HG03025 (cell line): ENCODE data around the gene WFDC11.
"Not testable (repeated sequence)": the region's sequence is repeated elsewhere in the genome, so short reads cannot be mapped to it uniquely, and the experiment has no call there.

Source experiments
- ATAC-seq: cut with Tn5 transposase; IDR thresholded peaks from one replicate; pipeline ENCODE4 v1.9.1; 2021; ENCODE audit warnings: mild to moderate bottlenecking, moderate library complexity; ENCODE audit not compliant: unreplicated experiment, low FRiP score

WFDC11 gene

DNA sequence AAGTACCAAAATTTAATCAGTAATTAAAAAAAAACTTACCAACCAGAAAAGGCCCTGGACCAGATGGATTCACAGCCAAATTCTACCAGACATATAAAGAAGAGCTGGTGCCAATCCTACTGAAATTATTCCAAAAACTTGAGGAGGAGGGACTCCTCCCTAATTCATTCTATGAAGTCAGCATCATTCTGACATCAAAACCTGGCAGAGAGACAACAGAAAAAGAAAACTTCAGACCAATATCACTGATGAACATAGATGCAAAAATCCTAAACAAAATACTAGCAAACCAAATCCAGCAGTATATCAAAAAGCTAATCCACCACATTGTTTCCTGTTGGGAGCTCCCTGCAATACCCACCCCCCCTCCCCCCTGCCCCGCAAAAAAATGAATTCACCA lies at the start of gene WFDC11:
WFDC11 (minus strand) TSS at position 101 of the 400 bp plus-strand sequence. CDS start 19,639 bp downstream, outside the sequence.
- ATAC-seq, result no peak

- ATAC-seq, result not testable (repeated sequence)
Observed at GRCh38 chr20:45716141-45716688, 46.2 kb upstream of the WFDC11 start.

GRCh38 chr20:45704969-45705637 lies 35.1 kb upstream of the WFDC11 start, which contains the start of gene WFDC10B:
TSS of gene WFDC10B (minus strand) at chr20:45705019. CDS start at chr20:45685992, 19,027 bp downstream.
- ATAC-seq, result no peak

- ATAC-seq, result no peak
Observed at GRCh38 chr20:45701873-45702272, 31.8 kb upstream of the WFDC11 start, which contains the start of gene WFDC13. TSS of gene WFDC13 (plus strand) at chr20:45702038. CDS start at chr20:45702124, 86 bp downstream.

DNA sequence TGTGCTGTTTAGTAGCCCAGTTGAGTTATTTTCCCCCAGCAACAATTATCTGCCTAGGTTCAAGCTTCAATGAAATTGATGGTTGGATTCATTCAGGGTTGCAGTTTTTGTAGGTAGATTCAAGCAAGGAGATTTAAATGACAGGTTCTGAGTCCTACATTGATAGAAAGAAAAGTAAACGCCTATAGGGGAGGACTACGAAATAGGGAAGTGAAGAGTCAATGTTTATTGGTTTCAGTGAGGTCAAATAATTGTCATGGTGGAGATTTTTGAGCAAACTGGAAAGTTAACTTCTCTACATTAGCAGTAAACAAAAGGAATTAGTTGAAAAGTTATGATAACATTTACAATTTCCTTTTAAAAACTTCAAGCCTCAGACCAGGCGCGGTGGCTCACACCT lies 31.1 kb upstream of the WFDC11 start:
- ATAC-seq, result no peak

DNA sequence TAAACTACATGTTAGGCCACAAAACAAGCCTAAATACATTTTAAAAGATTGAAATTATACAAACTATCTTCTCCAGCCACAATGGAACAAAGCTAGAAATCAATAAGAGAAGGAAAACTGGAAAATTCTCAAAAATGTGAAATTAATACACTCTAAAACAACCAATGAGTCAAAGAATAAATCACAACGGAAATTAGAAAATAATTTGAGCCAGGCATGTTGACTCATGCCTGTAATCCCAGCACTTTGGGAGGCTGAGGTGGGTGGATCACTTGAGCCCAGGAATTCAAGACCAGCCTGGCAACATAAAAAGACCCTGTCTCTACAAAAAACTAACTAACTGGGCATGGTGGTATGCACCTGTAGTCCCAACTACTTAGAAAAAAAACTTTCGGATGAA lies 25.5 kb upstream of the WFDC11 start:
- ATAC-seq, result no peak

GRCh38 chr20:45693346-45693745 lies 23.3 kb upstream of the WFDC11 start:
- not testable (repeated sequence) for ATAC-seq

DNA sequence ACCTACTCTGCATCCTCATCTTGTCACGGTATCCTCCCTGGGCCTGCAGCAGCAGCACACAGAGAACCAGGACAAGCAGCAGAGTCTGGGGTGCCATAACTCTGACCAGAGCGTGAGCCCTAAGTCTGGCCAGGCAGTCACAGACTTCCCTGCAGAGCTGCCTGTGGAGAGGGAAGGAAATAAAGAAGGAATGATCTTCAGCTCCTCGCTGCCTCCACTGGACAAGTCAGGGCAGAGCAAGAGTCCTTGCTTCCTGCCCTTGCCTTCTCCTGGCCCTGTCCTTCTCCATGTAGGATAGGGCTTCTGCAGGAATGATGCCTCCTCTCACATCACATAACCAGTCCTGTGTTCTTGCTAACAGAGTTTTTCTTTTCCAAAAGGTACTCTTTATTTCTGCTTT lies 15.9 kb upstream of the WFDC11 start:
- no peak for ATAC-seq

DNA sequence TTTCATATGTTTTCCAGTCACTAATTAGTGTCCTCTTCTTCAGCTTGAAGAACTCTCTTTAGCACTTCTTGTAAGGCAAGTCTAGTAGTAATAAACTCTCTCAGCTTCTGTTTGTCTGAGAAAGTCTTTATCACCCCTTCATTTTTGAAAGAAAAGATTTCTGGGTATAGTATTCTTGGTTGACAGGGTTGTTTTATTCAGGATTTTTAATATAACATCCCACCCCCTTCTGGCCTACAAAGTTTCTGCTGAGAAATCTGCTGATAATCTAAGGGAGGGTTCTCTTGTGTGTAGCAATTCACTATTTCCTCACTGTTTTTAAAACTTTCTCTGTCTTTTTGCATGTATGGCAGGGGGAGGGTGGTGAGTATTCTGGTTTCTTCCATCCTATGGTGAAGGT lies 9.6 kb upstream of the WFDC11 start:
- ATAC-seq, result no peak

GRCh38 chr20:45672765-45673164 lies 2.7 kb upstream of the WFDC11 start:
- ATAC-seq, result no peak

GRCh38 chr20:45657038-45657437 lies 13.0 kb downstream of the WFDC11 start:
- ATAC-seq, result not testable (repeated sequence)

GRCh38 chr20:45651726-45652125 lies 18.3 kb downstream of the WFDC11 start:
- ATAC-seq, result not testable (repeated sequence)

DNA sequence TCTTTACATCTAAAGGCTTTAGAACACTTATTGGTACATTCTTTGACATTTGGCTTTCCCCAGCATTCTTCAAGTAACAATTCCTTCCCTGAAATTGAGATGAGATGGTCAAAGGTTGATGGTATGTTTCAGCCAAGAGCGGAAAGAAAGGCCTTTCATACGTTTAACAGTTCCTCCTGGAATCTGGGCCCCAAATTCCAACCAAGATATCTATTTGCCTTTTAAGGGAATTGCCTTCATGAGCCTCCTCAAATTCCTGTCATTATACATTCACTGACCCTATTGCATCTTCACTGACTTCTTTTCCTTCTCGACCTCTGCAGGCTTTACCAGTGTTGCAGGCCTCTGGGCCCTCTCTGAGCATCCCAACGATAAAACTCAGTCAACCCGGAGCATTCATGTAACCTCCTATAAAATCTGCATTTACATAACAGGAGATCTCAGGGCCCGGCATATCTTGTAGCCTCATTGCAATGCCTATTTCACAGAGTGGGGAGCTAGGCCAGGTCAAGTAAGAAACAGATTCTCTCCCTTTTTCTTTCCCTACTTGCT lies 20.7 kb downstream of the WFDC11 start:
- no peak for ATAC-seq

DNA sequence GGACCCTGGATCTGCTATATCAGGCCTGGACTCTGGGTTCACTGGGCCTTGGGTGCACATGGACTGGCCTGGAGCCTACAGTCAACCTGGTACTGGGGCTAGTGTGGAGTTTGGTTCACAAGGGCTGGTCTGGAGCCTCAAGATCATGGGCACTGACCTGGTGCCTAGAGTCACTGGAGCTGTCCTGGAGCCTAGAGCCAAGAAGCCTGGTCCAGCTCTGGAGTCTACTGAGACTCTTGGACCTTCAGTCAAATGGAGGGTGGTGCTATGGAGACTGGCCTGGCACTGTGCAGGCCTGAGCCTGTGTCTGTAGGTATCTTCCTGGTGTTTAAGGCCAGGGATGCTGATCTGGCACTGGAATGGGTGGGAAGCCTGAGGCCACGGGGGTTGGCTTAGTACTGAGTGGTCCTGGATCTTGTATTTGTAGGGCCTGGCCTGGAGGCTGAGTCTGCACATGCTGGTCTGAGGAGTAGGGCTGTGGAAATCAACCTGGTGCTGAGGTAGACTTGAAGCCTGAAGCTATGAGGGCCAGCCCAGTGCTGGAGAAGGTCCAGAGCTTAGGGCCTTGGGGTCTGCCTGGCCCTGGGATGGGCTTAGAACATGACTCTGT lies 22.5 kb downstream of the WFDC11 start:
- ATAC-seq, result no peak

DNA sequence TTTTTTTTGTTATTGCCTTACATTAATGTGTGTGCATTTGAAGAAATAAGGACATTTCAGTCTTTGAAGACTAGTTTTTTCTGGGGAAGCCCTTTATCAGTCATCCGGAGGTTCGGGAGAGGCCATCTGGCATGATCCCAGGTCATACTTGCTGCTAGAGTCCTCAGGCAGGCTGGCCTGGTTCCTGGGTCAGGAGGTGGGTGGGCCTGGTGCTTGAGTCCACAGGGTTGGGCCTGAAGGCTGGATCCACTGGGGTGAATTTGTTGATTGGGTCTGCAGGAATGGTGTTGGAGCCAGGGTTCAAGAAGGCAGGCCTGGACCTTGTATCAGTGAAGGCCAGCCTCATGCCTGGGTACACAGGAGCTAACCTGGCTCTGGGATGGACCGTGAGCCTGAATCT lies 23.2 kb downstream of the WFDC11 start:
- ATAC-seq, result no peak

DNA sequence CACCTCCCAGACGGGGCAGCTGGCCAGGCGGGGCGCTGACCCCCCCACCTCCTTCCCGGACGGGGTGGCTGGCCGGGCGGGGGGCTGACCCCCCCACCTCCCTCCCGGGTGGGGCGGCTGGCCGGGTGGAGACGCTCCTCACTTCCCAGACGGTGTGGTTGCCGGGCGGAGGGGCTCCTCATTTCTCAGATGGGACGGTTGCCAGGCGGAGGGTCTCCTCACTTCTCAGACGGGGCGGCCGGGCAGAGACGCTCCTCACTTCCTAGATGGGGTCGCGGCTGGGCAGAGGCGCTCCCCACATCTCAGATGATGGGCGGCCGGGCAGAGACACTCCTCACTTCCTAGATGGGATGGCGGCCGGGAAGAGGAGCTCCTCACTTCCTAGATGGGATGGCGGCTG lies 24.2 kb downstream of the WFDC11 start:
- ATAC-seq, result not testable (repeated sequence)

DNA sequence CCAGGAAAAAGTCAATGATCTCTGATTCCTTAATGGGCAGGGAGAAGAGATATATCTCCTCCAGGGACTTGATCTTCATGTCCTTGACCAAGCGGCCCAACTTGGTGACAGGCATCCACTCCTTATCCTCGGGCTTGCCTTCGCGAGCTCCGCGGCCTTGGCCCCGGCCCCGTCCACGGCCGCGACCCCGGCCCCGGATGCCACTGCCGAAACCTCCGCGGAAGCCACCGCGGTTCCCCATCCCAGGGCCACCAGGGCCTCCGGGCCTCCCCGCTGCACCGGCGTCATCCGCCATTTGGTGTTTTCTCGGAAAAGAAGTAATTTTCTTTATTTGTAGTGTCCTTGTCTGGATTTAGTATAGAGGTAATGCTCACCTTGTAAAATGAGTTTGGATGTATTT lies 29.0 kb downstream of the WFDC11 start:
- ATAC-seq, result not testable (repeated sequence)

GRCh38 chr20:45639687-45640086 lies 30.4 kb downstream of the WFDC11 start:
- ATAC-seq, result no peak

GRCh38 chr20:45636513-45636912 lies 33.5 kb downstream of the WFDC11 start:
- ATAC-seq, result no peak

GRCh38 chr20:45631184-45631583 lies 38.9 kb downstream of the WFDC11 start, which contains the start of gene WFDC9:
TSS of gene WFDC9 (minus strand) at chr20:45631284. CDS start at chr20:45610181, 21,103 bp downstream.
- no peak for ATAC-seq

GRCh38 chr20:45630371-45630770 lies 39.7 kb downstream of the WFDC11 start:
- ATAC-seq, result no peak
